SK-N-MC (cell line): ENCODE data around the gene ZBED4.

Experiments used
- DNase-seq: peaks from one replicate; pipeline ENCODE4 v3.0.0-alpha.2; 2011; ENCODE audit warnings: low read depth, low spot score
- H3K27ac ChIP-seq: fragments of 200-600 bp; sonication (generic); 2 replicates; pipeline ENCODE4 v1.5.1; 2016; ENCODE audit warnings: mixed run types
- H3K36me3 ChIP-seq: fragments of 200-600 bp; sonication (generic); 2 replicates; pipeline ENCODE4 v1.6.1; 2017; ENCODE audit warnings: antibody characterized with exemption, low read length, mixed read lengths; ENCODE audit not compliant: insufficient read depth
- H3K4me3 ChIP-seq: fragments of 200-600 bp; sonication (generic); 2 replicates; pipeline ENCODE4 v1.5.1; 2016
- H3K9ac ChIP-seq: fragments of 200-600 bp; sonication (generic); 2 replicates; pipeline ENCODE4 v1.8.0; 2017; ENCODE audit warnings: mixed run types, mixed read lengths; ENCODE audit not compliant: insufficient read length
- H3K9me3 ChIP-seq: fragments of 200-600 bp; sonication (generic); 2 replicates; pipeline ENCODE4 v1.6.1; 2017; ENCODE audit warnings: low read depth, mild to moderate bottlenecking, antibody characterized with exemption, low read length, moderate library complexity, mixed read lengths
- EZH2 ChIP-seq: fragments of 200-600 bp; sonication (generic); IDR thresholded peaks from one replicate; pipeline ENCODE4 v1.6.1; 2017; ENCODE audit warnings: antibody characterized with exemption
- FOXP2 ChIP-seq: optimal IDR thresholded peaks from 2 replicates; pipeline ENCODE3; 2011; ENCODE audit warnings: mild to moderate bottlenecking, moderate library complexity; ENCODE audit not compliant: insufficient read depth; ENCODE audit errors: extremely low read length, control extremely low read depth
- POLR2AphosphoS5 ChIP-seq: IDR thresholded peaks from 2 replicates; pipeline ENCODE4 v1.6.1; 2012; ENCODE audit warnings: mild to moderate bottlenecking, low read depth, low read length, borderline replicate concordance

Gene ZBED4

DNA sequence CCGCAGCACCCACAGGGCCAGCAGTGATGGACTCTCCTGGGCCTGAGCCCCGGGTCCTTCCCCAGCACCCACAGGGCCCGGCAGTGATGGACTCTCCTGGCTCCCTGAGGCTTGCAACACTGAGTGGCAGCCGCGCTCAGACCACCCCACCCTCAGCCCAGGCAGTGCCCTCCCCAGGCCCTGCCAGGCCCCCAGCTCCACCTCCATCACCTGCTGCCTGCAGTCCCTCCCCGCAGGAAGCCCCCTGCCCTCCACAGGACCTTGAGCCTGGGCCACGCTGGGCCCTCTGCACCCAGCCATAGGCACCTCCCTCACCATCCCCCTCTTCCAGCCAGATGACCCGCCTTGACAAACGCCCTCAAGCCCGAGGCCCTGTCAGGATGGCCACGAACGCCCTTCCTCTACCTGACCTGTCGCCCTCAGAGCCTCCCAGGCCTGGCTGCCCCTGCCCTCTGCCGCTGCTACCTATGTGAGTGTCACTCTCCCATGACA lies 53.2 kb downstream of the ZBED4 start:
- no peak overlapping the region for H3K4me3 ChIP-seq

GRCh38 chr22:49907807-49908206 lies 54.2 kb downstream of the ZBED4 start:
- Histone ChIP-seq H3K9ac (no peak overlapping the region), H3K4me3 (no peak overlapping the region), H3K27ac (no peak overlapping the region), H3K9me3 (no peaks in the 10 kb centered on the region), H3K36me3 (peaks cover 21% of the 10 kb centered on the region)
- TF ChIP-seq FOXP2 (no peak), EZH2 (no peak), POLR2AphosphoS5 (no peak)
- no peak for DNase-seq

More for the DNA sequence above, 53.2 kb downstream of the ZBED4 start:
- no peak for TF ChIP-seq FOXP2
- TF ChIP-seq POLR2AphosphoS5: no peak
- no peak for TF ChIP-seq EZH2
- no peak overlapping the region for H3K9ac ChIP-seq
- H3K9me3 ChIP-seq: no peaks in the 10 kb centered on the region
- peaks cover 22% of the 10 kb centered on the region for H3K36me3 ChIP-seq
- H3K27ac ChIP-seq: no peak overlapping the region
- DNase-seq: no peak

DNA sequence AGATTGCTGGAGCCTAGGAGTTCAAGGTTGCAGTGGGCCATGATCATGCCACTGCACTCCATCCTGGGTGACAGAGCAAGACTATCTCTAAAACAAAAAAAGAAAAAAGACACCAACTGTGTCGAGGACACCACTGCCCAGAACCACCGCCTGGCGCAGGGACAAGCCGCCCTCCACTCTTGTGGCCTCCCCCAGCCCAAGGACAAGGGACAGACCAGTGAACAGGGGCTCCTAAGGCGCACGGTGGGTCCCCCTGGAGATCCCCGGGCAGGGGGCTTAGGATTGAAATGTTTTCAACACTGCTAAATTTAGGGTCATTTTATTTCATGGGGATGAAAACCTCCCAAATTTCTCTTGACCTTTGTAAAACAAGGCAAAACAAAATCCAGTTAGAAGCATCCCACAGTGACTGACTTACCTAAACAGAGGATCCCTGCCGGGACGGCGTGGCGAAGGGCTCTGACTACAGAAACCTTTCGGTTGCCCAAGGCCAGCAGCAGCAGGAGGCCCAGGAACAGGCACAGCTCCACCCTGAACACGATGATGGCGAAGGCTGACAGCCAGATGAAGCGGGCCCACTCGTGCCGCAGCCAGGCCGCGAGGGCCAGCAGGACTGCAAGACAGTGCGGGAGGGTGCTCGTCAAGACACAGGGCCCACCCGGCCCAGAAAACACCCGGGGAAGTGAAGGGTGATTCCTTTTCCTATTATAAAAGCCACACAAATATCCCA lies 56.0 kb downstream of the ZBED4 start:
- Histone ChIP-seq H3K9ac (no peak overlapping the region), H3K27ac (no peak overlapping the region), H3K36me3 (peaks cover 16% of the 10 kb centered on the region; the same call in 1 of the 2 replicates), H3K4me3 (no peak overlapping the region), H3K9me3 (no peaks in the 10 kb centered on the region)
- no peak for DNase-seq
- TF ChIP-seq POLR2AphosphoS5 (no peak), EZH2 (no peak), FOXP2 (no peak)

DNA sequence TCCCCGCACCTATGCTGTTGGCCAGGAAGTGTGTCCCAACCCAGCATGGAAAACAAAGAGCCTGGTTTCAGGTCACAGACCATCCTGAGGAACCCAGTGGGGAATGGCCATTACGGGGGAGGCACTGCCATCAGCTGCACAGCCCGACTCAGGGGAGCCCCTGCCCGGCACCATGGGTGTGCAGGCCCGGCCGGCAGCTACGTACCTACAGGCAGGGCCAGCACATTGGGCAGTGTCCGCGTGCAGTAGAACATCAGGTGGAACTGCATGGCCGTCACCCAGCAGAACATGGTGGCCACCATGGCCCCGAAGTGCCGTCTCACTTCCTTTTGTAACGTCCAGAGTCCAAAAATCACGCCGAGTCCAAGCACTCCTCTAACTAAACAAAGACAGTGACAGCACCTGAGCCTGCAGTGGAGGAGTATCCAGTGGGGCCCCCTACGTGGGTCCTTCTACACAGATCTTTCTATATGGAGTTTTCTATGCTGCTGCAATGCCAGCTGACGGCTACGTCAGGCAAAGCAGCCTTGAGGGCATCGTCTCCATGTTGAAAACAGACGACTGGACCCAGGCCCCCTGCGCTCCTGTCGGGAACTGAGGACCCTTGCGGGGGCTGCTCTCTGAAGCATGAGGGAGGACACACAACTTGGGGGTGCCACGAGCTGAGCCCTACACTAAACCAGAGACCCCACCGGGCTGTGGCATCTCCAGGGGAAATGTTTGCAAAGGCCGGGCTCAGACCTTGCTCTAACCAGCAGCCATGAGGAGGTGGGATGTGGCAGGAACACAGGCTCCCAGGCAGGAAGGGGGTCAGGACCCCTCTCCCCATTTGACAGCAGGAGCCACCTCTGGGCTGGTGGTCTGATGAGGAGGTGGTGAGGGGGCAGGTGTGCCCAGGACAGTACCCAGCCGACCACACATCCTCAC lies 56.8 kb downstream of the ZBED4 start:
- Histone ChIP-seq H3K4me3 (no peak overlapping the region), H3K27ac (no peak overlapping the region), H3K36me3 (peaks cover 16% of the 10 kb centered on the region; the same call in 1 of the 2 replicates), H3K9me3 (no peaks in the 10 kb centered on the region), H3K9ac (no peak overlapping the region)
- no peak for TF ChIP-seq POLR2AphosphoS5
- no peak for TF ChIP-seq FOXP2
- no peak for TF ChIP-seq EZH2
- DNase-seq: no peak

DNA sequence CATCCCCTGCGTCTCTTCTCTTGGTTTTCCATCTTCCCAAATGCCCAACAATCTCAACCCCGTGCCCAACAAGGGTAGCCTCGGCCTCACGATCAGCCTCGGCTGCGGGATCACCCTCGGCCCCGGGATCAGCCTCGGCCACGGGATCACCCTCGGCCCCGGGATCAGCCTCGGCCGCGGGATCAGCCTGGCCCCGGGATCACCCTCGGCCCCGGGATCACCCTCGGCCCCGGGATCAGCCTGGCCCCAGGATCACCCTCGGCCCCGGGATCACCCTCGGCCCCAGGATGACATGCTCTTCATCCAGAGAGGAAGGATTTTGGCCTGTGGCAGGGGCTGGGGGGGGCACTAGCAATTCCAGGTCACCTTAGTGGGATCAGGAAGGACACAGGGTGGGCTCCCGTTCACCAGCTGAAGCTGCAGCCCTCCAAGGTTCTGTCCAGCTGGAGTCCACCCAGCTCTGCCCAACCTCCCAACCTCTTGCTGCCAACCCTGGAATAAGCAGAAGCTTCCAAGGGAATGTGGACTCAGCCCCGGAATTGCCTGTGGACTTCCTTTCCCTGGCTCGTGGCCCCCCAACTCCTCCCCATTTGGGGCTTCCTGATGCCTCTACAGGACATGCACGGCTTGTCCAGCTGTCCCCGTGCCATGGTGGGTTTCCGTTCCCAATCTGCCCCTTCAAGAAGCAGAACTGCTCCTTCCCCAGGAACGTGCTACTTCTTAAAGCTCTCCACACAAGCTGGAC lies 58.4 kb downstream of the ZBED4 start:
- TF ChIP-seq POLR2AphosphoS5 (no peak), EZH2 (no peak), FOXP2 (no peak)
- DNase-seq: no peak
- peaks cover 16% of the 10 kb centered on the region; the same call in 1 of the 2 replicates for H3K36me3 ChIP-seq
- H3K9me3 ChIP-seq: no peaks in the 10 kb centered on the region
- H3K27ac ChIP-seq: no peak overlapping the region
- H3K9ac ChIP-seq: no peak overlapping the region
- no peak overlapping the region for H3K4me3 ChIP-seq

DNA sequence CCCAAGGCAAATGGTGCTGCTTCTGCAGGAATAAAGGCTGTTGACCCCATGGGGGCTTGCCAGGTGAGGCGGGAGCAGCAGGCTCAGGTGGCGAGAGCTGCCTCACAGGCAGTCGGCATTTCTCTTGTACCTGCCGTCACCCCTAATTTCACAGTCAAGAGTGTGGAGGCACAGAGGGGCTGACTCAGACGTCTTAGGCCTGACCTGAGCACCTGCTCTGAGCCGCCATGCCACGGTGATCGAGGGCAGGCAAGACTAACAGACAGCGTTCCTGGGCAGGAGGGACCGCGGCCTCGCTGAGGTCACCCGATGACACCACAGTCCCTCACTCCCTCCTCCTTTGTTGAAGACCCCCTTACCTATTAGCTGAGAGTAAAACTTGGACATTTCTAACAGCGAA lies 59.4 kb downstream of the ZBED4 start:
- H3K36me3 ChIP-seq: peaks cover 16% of the 10 kb centered on the region; the same call in 1 of the 2 replicates
- H3K9me3 ChIP-seq: no peaks in the 10 kb centered on the region
- H3K4me3 ChIP-seq: no peak overlapping the region
- TF ChIP-seq EZH2 (no peak), FOXP2 (no peak), POLR2AphosphoS5 (no peak)
- no peak overlapping the region for H3K9ac ChIP-seq
- no peak overlapping the region for H3K27ac ChIP-seq
- DNase-seq: no peak

DNA sequence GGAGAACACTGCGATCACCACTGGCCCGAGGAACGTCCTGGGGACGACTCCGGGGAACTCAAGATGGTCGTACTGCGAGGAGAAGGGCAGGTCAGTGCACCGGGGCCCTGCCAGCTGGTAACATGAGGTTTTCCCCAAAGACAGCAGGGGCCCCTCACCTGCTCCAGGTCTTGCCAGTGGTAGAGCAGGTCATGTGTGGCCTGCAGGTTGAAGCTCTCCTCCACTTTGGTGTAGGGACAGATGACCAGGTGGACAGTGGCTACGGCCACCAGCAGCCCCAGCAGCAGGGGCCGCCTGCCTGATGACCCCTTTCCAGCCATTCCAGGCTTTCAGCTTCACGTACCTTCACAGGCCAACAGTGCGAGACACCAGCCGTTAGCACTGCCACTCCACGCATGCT lies 59.8 kb downstream of the ZBED4 start:
- Histone ChIP-seq H3K36me3 (peaks cover 16% of the 10 kb centered on the region; the same call in 1 of the 2 replicates), H3K9me3 (no peaks in the 10 kb centered on the region), H3K27ac (no peak overlapping the region), H3K4me3 (no peak overlapping the region), H3K9ac (no peak overlapping the region)
- DNase-seq: no peak
- no peak for TF ChIP-seq POLR2AphosphoS5
- TF ChIP-seq FOXP2: no peak
- no peak for TF ChIP-seq EZH2

- no peaks in the 10 kb centered on the region for H3K9me3 ChIP-seq
- H3K36me3 ChIP-seq: peaks cover 16% of the 10 kb centered on the region; the same call in 1 of the 2 replicates
- H3K9ac ChIP-seq: no peak overlapping the region
- no peak for TF ChIP-seq POLR2AphosphoS5
- no peak for TF ChIP-seq EZH2
- no peak for TF ChIP-seq FOXP2
- DNase-seq: no peak
- H3K4me3 ChIP-seq: no peak overlapping the region
- H3K27ac ChIP-seq: no peak overlapping the region
Observed at GRCh38 chr22:49914256-49914655, 60.6 kb downstream of the ZBED4 start.

DNA sequence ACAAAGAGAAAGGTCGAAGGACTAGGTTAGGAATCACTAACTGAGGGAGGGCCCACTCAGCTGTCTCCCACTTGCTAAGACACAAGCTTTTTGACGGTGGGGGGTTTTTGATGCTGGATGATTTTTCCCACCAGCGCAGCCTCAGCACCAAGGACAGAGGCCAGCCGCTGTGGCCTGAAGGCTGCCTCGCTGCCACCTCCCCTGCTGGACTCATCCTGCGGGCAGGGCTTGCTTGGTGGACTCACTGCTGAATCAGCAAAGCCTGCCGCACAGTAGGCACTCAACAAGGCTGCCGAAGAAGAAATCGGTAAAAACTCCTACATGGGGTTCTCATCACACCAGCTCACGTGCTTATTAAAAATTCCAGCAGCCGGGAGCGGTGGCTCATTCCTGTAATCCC lies 62.0 kb downstream of the ZBED4 start:
- TF ChIP-seq POLR2AphosphoS5 (no peak), EZH2 (no peak)
- no peaks in the 10 kb centered on the region for H3K9me3 ChIP-seq
- peaks cover 16% of the 10 kb centered on the region; the same call in 1 of the 2 replicates for H3K36me3 ChIP-seq
- no peak for DNase-seq
- no peak overlapping the region for H3K9ac ChIP-seq
- no peak overlapping the region for H3K27ac ChIP-seq
- no peak overlapping the region for H3K4me3 ChIP-seq
